MM.1S (cell line): ENCODE results near the gene NEDD4L.

ENCODE experiments used
- DNase-seq: peaks from one replicate; pipeline ENCODE4 v3.0.0-alpha.2; 2015
- H2AFZ ChIP-seq: fragments of 300-600 bp; sonication (generic); 2 replicates; pipeline ENCODE4 v1.6.0; 2016; ENCODE audit warnings: antibody characterized with exemption, low read length
- H3F3A ChIP-seq: fragments of 300-600 bp; sonication (generic); 2 replicates; pipeline ENCODE4 v1.6.1; 2016; ENCODE audit warnings: mild to moderate bottlenecking, antibody characterized with exemption, low read length, moderate library complexity, mixed read lengths; ENCODE audit not compliant: insufficient read depth
- H3K27ac ChIP-seq: fragments of 300-600 bp; sonication (generic); 2 replicates; pipeline ENCODE4 v1.5.1; 2016; ENCODE audit warnings: mild to moderate bottlenecking, low read length
- H3K27me3 ChIP-seq: fragments of 300-600 bp; sonication (generic); replicated peaks from 2 replicates; pipeline ENCODE4 v1.6.0; 2016; ENCODE audit warnings: low read length; ENCODE audit not compliant: insufficient read depth
- H3K36me3 ChIP-seq: fragments of 300-600 bp; sonication (generic); replicated peaks from 2 replicates; pipeline ENCODE4 v1.6.1; 2016; ENCODE audit warnings: mild to moderate bottlenecking, low read length, mixed read lengths; ENCODE audit not compliant: insufficient read depth
- H3K4me1 ChIP-seq: fragments of 300-600 bp; sonication (generic); 2 replicates; pipeline ENCODE4 v1.6.1; 2016; ENCODE audit warnings: low read length, mixed read lengths
- H3K4me2 ChIP-seq: fragments of 300-600 bp; sonication (generic); 2 replicates; pipeline ENCODE4 v1.6.0; 2016; ENCODE audit warnings: low read depth, low read length
- H3K4me3 ChIP-seq: fragments of 300-600 bp; sonication (generic); 2 replicates; pipeline ENCODE4 v1.5.1; 2016; ENCODE audit warnings: low read length, mixed read lengths
- H3K79me2 ChIP-seq: fragments of 300-600 bp; sonication (generic); 2 replicates; pipeline ENCODE4 v1.6.1; 2016; ENCODE audit warnings: mixed run types, low read length, mixed read lengths
- H3K9ac ChIP-seq: fragments of 300-600 bp; sonication (generic); 2 replicates; pipeline ENCODE4 v1.6.1; 2016; ENCODE audit warnings: low read length, mixed read lengths
- H3K9me2 ChIP-seq: fragments of 300-600 bp; sonication (generic); replicated peaks from 2 replicates; pipeline ENCODE4 v1.6.1; 2016; ENCODE audit warnings: mild to moderate bottlenecking, low read length, mixed read lengths; ENCODE audit not compliant: insufficient read depth
- H3K9me3 ChIP-seq: fragments of 300-600 bp; sonication (generic); replicated peaks from 2 replicates; pipeline ENCODE4 v1.6.1; 2016; ENCODE audit warnings: mild to moderate bottlenecking, low read length, mixed read lengths; ENCODE audit not compliant: insufficient read depth
- H4K20me1 ChIP-seq: fragments of 300-600 bp; sonication (generic); 2 replicates; pipeline ENCODE4 v1.6.1; 2016; ENCODE audit warnings: mild to moderate bottlenecking, low read length, moderate library complexity, mixed read lengths; ENCODE audit not compliant: insufficient read depth
- EZH2 ChIP-seq: fragments of 300-600 bp; sonication (generic); optimal IDR thresholded peaks from 2 replicates; pipeline ENCODE3; 2017; ENCODE audit warnings: low read depth, mild to moderate bottlenecking, antibody characterized with exemption, low read length, mixed read lengths
- EZH2phosphoT487 ChIP-seq: fragments of 300-600 bp; sonication (generic); IDR thresholded peaks from 2 replicates; pipeline ENCODE4 v1.6.1; 2018; ENCODE audit warnings: antibody characterized with exemption, low read length
- TF ChIP-seq, protein P1 (sequence below): fragments of 300-600 bp; sonication (generic); IDR thresholded peaks from 2 replicates; pipeline ENCODE4 v1.5.1; 2016; ENCODE audit warnings: antibody characterized with exemption, low read length, mixed read lengths

Gene NEDD4L

DNA sequence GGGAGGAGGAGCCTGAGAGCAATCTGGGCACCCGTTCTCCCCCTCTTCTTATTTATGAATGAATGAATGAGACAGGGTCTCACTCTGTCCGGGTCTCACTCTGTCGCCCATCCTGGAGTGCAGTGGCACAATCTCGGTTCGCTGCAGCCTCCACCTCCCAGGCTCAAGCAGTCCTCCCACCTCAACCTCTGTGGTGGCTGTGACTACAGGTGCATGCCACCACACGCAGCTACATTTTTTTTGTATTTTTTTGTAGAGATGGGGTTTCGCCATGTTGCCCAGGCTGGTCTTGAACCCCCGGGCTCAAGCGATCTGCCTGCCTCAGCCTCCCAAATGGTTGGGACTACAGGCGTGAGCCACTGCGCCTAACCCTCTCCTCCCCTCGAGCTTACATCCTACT lies 198.4 kb downstream of the NEDD4L start:
- no peak overlapping the region for H3K4me2 ChIP-seq
- no peak overlapping the region for H3K4me3 ChIP-seq
- no peaks in the 10 kb centered on the region for H3K36me3 ChIP-seq
- H3K27ac ChIP-seq = no peak overlapping the region
- no peak overlapping the region for H3K9ac ChIP-seq
- no peaks in the 10 kb centered on the region for H3K4me1 ChIP-seq
- H3K79me2 ChIP-seq = no peaks in the 10 kb centered on the region
- no peaks in the 10 kb centered on the region for H3K9me3 ChIP-seq
- TF ChIP-seq, protein P1, sequence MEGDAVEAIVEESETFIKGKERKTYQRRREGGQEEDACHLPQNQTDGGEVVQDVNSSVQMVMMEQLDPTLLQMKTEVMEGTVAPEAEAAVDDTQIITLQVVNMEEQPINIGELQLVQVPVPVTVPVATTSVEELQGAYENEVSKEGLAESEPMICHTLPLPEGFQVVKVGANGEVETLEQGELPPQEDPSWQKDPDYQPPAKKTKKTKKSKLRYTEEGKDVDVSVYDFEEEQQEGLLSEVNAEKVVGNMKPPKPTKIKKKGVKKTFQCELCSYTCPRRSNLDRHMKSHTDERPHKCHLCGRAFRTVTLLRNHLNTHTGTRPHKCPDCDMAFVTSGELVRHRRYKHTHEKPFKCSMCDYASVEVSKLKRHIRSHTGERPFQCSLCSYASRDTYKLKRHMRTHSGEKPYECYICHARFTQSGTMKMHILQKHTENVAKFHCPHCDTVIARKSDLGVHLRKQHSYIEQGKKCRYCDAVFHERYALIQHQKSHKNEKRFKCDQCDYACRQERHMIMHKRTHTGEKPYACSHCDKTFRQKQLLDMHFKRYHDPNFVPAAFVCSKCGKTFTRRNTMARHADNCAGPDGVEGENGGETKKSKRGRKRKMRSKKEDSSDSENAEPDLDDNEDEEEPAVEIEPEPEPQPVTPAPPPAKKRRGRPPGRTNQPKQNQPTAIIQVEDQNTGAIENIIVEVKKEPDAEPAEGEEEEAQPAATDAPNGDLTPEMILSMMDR = no peak
- TF ChIP-seq EZH2 = no peak
- no peak for TF ChIP-seq EZH2phosphoT487
- no peaks in the 10 kb centered on the region for H3K27me3 ChIP-seq
- H3F3A ChIP-seq = no peaks in the 10 kb centered on the region
- DNase-seq = no peak
- no peaks in the 10 kb centered on the region for H4K20me1 ChIP-seq
- no peaks in the 10 kb centered on the region for H3K9me2 ChIP-seq
- H2AFZ ChIP-seq = no peak overlapping the region

GRCh38 chr18:58242968-58243367 lies 198.9 kb downstream of the NEDD4L start:
- Histone ChIP-seq H3K27ac (no peak overlapping the region), H4K20me1 (no peaks in the 10 kb centered on the region), H3K4me1 (no peaks in the 10 kb centered on the region), H3K4me2 (no peak overlapping the region), H3K27me3 (no peaks in the 10 kb centered on the region), H3F3A (no peaks in the 10 kb centered on the region), H3K36me3 (no peaks in the 10 kb centered on the region), H2AFZ (no peak overlapping the region), H3K79me2 (no peaks in the 10 kb centered on the region), H3K9me3 (no peaks in the 10 kb centered on the region), H3K4me3 (no peak overlapping the region), H3K9me2 (no peaks in the 10 kb centered on the region), H3K9ac (no peak overlapping the region)
- no peak for TF ChIP-seq EZH2phosphoT487
- TF ChIP-seq EZH2 = no peak
- TF ChIP-seq, protein P1 = no peak
- DNase-seq = no peak

DNA sequence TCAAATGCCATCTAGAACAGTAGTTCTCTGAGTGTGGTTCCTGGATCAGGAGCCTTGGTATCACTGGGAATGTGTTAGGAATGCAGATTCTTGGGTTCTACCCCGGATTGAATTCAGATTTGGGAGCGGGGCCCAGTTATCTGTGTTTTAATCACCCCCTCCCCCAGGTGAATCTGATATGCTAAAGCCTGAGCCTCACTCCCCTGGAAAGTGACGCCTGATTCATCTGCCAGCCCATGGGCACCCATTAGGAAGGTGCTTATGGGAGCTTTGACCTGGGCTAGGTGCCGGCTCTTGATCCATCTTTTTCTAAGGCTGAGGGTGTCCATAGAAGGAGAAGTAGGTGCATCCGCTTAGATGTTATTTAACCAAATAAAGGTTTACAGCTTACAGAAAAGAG lies 199.4 kb downstream of the NEDD4L start:
- H3K9me3 ChIP-seq = no peaks in the 10 kb centered on the region
- TF ChIP-seq EZH2phosphoT487 (no peak), EZH2 (no peak)
- TF ChIP-seq, protein P1 = no peak
- H2AFZ ChIP-seq = no peak overlapping the region
- no peaks in the 10 kb centered on the region for H3K79me2 ChIP-seq
- no peak overlapping the region for H3K4me2 ChIP-seq
- H4K20me1 ChIP-seq = no peaks in the 10 kb centered on the region
- H3K4me1 ChIP-seq = no peaks in the 10 kb centered on the region
- no peaks in the 10 kb centered on the region for H3F3A ChIP-seq
- H3K4me3 ChIP-seq = no peak overlapping the region
- DNase-seq = no peak
- no peak overlapping the region for H3K9ac ChIP-seq
- no peaks in the 10 kb centered on the region for H3K36me3 ChIP-seq
- H3K9me2 ChIP-seq = no peaks in the 10 kb centered on the region
- H3K27me3 ChIP-seq = no peaks in the 10 kb centered on the region
- no peak overlapping the region for H3K27ac ChIP-seq
